Measurements from ENCODE around the gene RALGDS.

RALGDS gene

DNA sequence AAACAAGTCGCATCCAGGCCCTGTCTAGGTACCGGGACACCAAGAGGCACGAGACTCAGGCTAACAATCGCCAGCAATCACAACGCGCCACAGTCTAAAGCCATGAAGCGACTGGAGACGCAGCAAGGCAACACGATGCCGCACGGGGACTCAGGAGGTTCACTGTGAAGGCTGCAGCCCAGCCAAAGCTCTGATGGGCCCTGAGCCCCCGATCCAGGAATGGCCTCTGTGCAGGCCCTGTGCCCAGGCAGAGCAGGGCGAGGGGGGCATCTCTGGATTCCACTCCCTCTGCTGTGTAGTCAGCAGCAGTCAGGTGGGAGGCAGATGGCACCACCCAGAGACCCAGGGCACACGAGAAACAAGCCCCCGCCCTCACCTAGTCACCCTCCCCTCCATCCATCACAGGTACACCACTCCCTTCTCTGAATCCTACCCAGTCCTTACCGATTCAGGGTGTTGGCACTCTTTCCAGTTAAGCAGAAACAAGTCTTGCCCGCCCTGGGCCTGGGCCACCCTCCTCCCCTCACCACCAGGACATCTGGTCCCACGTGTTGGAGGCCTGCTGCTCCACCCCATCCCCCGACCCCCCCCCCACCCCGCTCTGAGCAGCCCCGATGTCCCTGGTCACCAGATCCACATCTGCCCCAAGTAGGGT is 1.1 kb downstream of the RALGDS start:
- TF ChIP-seq CREB1 (IDR thresholded peaks at IDR 0.05; ENCODE audit: low read depth) (no peak), RAD21 (IDR thresholded peaks at IDR 0.05; ENCODE audit: low read depth) (no peak), TEAD4 (IDR thresholded peaks at IDR 0.05) (no peak), TCF12 (IDR thresholded peaks at IDR 0.05; ENCODE audit: low read depth) (no peak), FOXM1 (IDR thresholded peaks at IDR 0.05; ENCODE audit: borderline replicate concordance, low read depth) (no peak), TAF1 (IDR thresholded peaks at IDR 0.05; ENCODE audit: low read depth) (no peak), MAX (IDR thresholded peaks at IDR 0.05) (no peak), CEBPB (IDR thresholded peaks at IDR 0.05) (no peak), EP300 (IDR thresholded peaks at IDR 0.05; ENCODE audit: borderline replicate concordance) (no peak), NFIC (IDR thresholded peaks at IDR 0.05) (no peak), USF1 (IDR thresholded peaks at IDR 0.05) (no peak), ZBTB7A (IDR thresholded peaks at IDR 0.05; ENCODE audit: low read depth) (no peak), YY1 (IDR thresholded peaks at IDR 0.05; ENCODE audit: low read depth) (no peak), EGR1 (IDR thresholded peaks at IDR 0.05) (no peak)
- TF ChIP-seq, protein P1, sequence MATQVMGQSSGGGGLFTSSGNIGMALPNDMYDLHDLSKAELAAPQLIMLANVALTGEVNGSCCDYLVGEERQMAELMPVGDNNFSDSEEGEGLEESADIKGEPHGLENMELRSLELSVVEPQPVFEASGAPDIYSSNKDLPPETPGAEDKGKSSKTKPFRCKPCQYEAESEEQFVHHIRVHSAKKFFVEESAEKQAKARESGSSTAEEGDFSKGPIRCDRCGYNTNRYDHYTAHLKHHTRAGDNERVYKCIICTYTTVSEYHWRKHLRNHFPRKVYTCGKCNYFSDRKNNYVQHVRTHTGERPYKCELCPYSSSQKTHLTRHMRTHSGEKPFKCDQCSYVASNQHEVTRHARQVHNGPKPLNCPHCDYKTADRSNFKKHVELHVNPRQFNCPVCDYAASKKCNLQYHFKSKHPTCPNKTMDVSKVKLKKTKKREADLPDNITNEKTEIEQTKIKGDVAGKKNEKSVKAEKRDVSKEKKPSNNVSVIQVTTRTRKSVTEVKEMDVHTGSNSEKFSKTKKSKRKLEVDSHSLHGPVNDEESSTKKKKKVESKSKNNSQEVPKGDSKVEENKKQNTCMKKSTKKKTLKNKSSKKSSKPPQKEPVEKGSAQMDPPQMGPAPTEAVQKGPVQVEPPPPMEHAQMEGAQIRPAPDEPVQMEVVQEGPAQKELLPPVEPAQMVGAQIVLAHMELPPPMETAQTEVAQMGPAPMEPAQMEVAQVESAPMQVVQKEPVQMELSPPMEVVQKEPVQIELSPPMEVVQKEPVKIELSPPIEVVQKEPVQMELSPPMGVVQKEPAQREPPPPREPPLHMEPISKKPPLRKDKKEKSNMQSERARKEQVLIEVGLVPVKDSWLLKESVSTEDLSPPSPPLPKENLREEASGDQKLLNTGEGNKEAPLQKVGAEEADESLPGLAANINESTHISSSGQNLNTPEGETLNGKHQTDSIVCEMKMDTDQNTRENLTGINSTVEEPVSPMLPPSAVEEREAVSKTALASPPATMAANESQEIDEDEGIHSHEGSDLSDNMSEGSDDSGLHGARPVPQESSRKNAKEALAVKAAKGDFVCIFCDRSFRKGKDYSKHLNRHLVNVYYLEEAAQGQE (IDR thresholded peaks at IDR 0.05; ENCODE audit: low read depth), result no peak

GRCh38 chr9:133119103-133119845 is 1.8 kb downstream of the RALGDS start:
- TF ChIP-seq CEBPB (IDR thresholded peaks at IDR 0.05) (no peak), EP300 (IDR thresholded peaks at IDR 0.05; ENCODE audit: borderline replicate concordance) (no peak), EGR1 (IDR thresholded peaks at IDR 0.05) (no peak), NFIC (IDR thresholded peaks at IDR 0.05) (no peak), RAD21 (IDR thresholded peaks at IDR 0.05; ENCODE audit: low read depth) (no peak), ZBTB7A (IDR thresholded peaks at IDR 0.05; ENCODE audit: low read depth) (no peak), MAX (IDR thresholded peaks at IDR 0.05) (no peak), YY1 (IDR thresholded peaks at IDR 0.05; ENCODE audit: low read depth) (no peak), FOXM1 (IDR thresholded peaks at IDR 0.05; ENCODE audit: borderline replicate concordance, low read depth) (no peak), CREB1 (IDR thresholded peaks at IDR 0.05; ENCODE audit: low read depth) (no peak)

- TF ChIP-seq TAF1 (IDR thresholded peaks at IDR 0.05; ENCODE audit: low read depth) (no peak), TCF12 (IDR thresholded peaks at IDR 0.05; ENCODE audit: low read depth) (no peak), MAX (IDR thresholded peaks at IDR 0.05) (no peak), NFIC (IDR thresholded peaks at IDR 0.05) (no peak), CREB1 (IDR thresholded peaks at IDR 0.05; ENCODE audit: low read depth) (no peak), YY1 (IDR thresholded peaks at IDR 0.05; ENCODE audit: low read depth) (no peak), CEBPB (IDR thresholded peaks at IDR 0.05) (no peak), EP300 (IDR thresholded peaks at IDR 0.05; ENCODE audit: borderline replicate concordance) (no peak), TEAD4 (IDR thresholded peaks at IDR 0.05) (no peak), USF1 (IDR thresholded peaks at IDR 0.05) (no peak), FOXM1 (IDR thresholded peaks at IDR 0.05; ENCODE audit: borderline replicate concordance, low read depth) (no peak), ZBTB7A (IDR thresholded peaks at IDR 0.05; ENCODE audit: low read depth) (no peak), RAD21 (IDR thresholded peaks at IDR 0.05; ENCODE audit: low read depth) (no peak), EGR1 (IDR thresholded peaks at IDR 0.05) (no peak)
- TF ChIP-seq, protein P1 (IDR thresholded peaks at IDR 0.05; ENCODE audit: low read depth), result no peak
These were observed 2.5 kb downstream of the RALGDS start for GRCh38 chr9:133118568-133118967.

GRCh38 chr9:133118179-133118520 is 2.9 kb downstream of the RALGDS start:
- TF ChIP-seq CREB1 (IDR thresholded peaks at IDR 0.05; ENCODE audit: low read depth), result no peak
- TF ChIP-seq, protein P1 (IDR thresholded peaks at IDR 0.05; ENCODE audit: low read depth), result no peak
